GM12878 (cell line): ENCODE data around the gene ZCCHC17. TPM values are rescaled to one million over a fixed set of nuclear protein-coding genes. Genes with fewer than 3 reads are reported as not detected.

Experiments
- ATAC-seq: fragments of 200-7000 bp; cut with Tn5 transposase; 3 replicates; pipeline ENCODE4 v1.9.1; 2020; ENCODE audit warnings: mild to moderate bottlenecking, moderate library complexity
- BruUV-seq: library from RNA; stranded (reverse); fragments of 400-500 nt; replicated peaks from 2 replicates; lab custom pipeline; 2021; lab: Mats Ljungman, UMichigan
- CTCF ChIA-PET: fragments of 300-600 bp; sonication (Branson Sonifier 250); formaldehyde crosslinking; extraction: SDS; loops from one replicate; lab custom pipeline; 2021; ENCODE audit warnings: inconsistent platforms; lab: Yijun Ruan, JAX
- POLR2A ChIA-PET: fragments of 350-600 bp; formaldehyde crosslinking; extraction: SDS; loops from one replicate; lab custom pipeline; 2021; ENCODE audit warnings: inconsistent platforms; lab: Charles Lee
- RAD21 ChIA-PET: fragments of 300-600 bp; sonication (Branson Sonifier 250); formaldehyde crosslinking; loops from one replicate; lab custom pipeline; 2023; ENCODE audit warnings: antibody characterized with exemption; ENCODE audit not compliant: unreplicated experiment; lab: Charles Lee
- SMC1A ChIA-PET: fragments of 300-600 bp; sonication (Branson Sonifier 250); formaldehyde crosslinking; loops from one replicate; lab custom pipeline; 2023; ENCODE audit not compliant: unreplicated experiment, uncharacterized antibody; lab: Charles Lee
- DNase-seq: peaks from one replicate; pipeline ENCODE4 v3.0.0-alpha.2; 2011; ENCODE audit warnings: low read depth, low spot score
- FAIRE-seq: peaks from 3 replicates; lab custom pipeline; 2011; peaks lifted over from hg19 to GRCh38; lab: Jason Lieb, UNC
- H2AFZ ChIP-seq: 2 replicates; pipeline ENCODE4 v1.6.0; 2011; ENCODE audit warnings: low read depth, low read length, control low read depth; ENCODE audit not compliant: control insufficient read depth
- H3K27ac ChIP-seq: 2 replicates; pipeline ENCODE4 v1.5.1; 2011; ENCODE audit warnings: control low read depth; ENCODE audit not compliant: control insufficient read depth, insufficient read depth
- H3K27me3 ChIP-seq, 2 experiments: replicated peaks in 1 of 2; 2 replicates each; pipeline versions ENCODE4 v1.6.0 to v1.6.1; 2011; ENCODE audit warnings: low read length in 1 of 2; ENCODE audit not compliant: control insufficient read depth in 2 of 2, insufficient read depth in 2 of 2
- H3K36me3 ChIP-seq, 2 experiments: 2 replicates each; pipeline ENCODE4 v1.5.1; 2011; ENCODE audit warnings: low read length in 1 of 2; ENCODE audit not compliant: control insufficient read depth in 2 of 2, insufficient read depth in 2 of 2
- H3K4me1 ChIP-seq: 2 replicates; pipeline ENCODE4 v1.6.1; 2011; ENCODE audit warnings: mild to moderate bottlenecking, low read length, moderate library complexity, mixed read lengths; ENCODE audit not compliant: control insufficient read depth, insufficient read depth
- H3K4me2 ChIP-seq: 2 replicates; pipeline ENCODE4 v1.6.0; 2011; ENCODE audit warnings: control low read depth; ENCODE audit not compliant: control insufficient read depth, insufficient read depth
- H3K4me3 ChIP-seq: fragments of 200-600 bp; sonication (generic); 2 replicates; pipeline ENCODE4 v1.5.1; 2016
- H3K79me2 ChIP-seq: 2 replicates; pipeline ENCODE4 v1.6.0; 2011; ENCODE audit warnings: low read length; ENCODE audit not compliant: control insufficient read depth, insufficient read depth
- H3K9ac ChIP-seq: 2 replicates; pipeline ENCODE4 v1.8.0; 2011; ENCODE audit warnings: low read length, control low read depth, mixed read lengths; ENCODE audit not compliant: control insufficient read depth, insufficient read depth
- H3K9me3 ChIP-seq: replicated peaks from 3 replicates; pipeline ENCODE4 v1.5.1; 2011; ENCODE audit warnings: mild to moderate bottlenecking, low read length; ENCODE audit not compliant: control insufficient read depth, insufficient read depth
- H4K20me1 ChIP-seq: 2 replicates; pipeline ENCODE4 v1.6.0; 2011; ENCODE audit not compliant: control insufficient read depth, insufficient read depth
- BCL3 ChIP-seq: IDR thresholded peaks from 2 replicates; pipeline ENCODE4 v1.6.1; 2011; ENCODE audit warnings: borderline replicate concordance, low read depth, mild to moderate bottlenecking, moderate library complexity, low read length; ENCODE audit not compliant: insufficient read depth, poor library complexity, severe bottlenecking
- BRCA1 ChIP-seq: IDR thresholded peaks from 2 replicates; pipeline ENCODE4 v1.6.1; 2011; ENCODE audit warnings: low read depth, low read length, improper control_type of control experiment
- CUX1 ChIP-seq: IDR thresholded peaks from 2 replicates; pipeline ENCODE4 v1.6.1; 2012; ENCODE audit warnings: improper control_type of control experiment, low read depth, low read length; ENCODE audit not compliant: insufficient replicate concordance
- E2F4 ChIP-seq: IDR thresholded peaks from 2 replicates; pipeline ENCODE4 v1.6.1; 2012; ENCODE audit warnings: low read depth, low read length, improper control_type of control experiment
- FOS ChIP-seq: IDR thresholded peaks from 3 replicates; pipeline ENCODE4 v1.6.1; 2011; ENCODE audit warnings: borderline replicate concordance; ENCODE audit not compliant: insufficient read length; ENCODE audit errors: extremely low read depth
- GATAD2B ChIP-seq: fragments of 450-650 bp; conservative IDR thresholded peaks from 2 replicates; pipeline ENCODE4 v1.6.1; 2017; ENCODE audit warnings: low read depth, mild to moderate bottlenecking, moderate library complexity
- NKRF ChIP-seq: fragments of 450-650 bp; conservative IDR thresholded peaks from 2 replicates; pipeline ENCODE4 v1.6.1; 2017; ENCODE audit warnings: mild to moderate bottlenecking, moderate library complexity
- PAX5 ChIP-seq: IDR thresholded peaks from 2 replicates; pipeline ENCODE4 v1.6.1; 2011; ENCODE audit warnings: low read depth, low read length, borderline replicate concordance
- RBBP5 ChIP-seq: fragments of 200-600 bp; sonication (generic); conservative IDR thresholded peaks from 2 replicates; pipeline ENCODE4 v1.6.1; 2016
- RFX5 ChIP-seq: IDR thresholded peaks from 2 replicates; pipeline ENCODE4 v1.6.1; 2011; ENCODE audit warnings: low read depth, low read length, improper control_type of control experiment
- TCF3 ChIP-seq: IDR thresholded peaks from 2 replicates; pipeline ENCODE4 v1.6.1; 2012; ENCODE audit warnings: low read depth, mild to moderate bottlenecking, low read length, borderline replicate concordance; ENCODE audit not compliant: insufficient read depth
- WGBS: methylation state at CpG from one replicate; pipeline ENCODE4 v1.1.6; 2016; ENCODE audit warnings: low lambda C conversion rate; ENCODE audit not compliant: insufficient replicate concordance, insufficient coverage; ENCODE audit errors: missing lambda C conversion rate; 5-methylcytosine and 5-hydroxymethylcytosine counted together
- in situ Hi-C: fragments of 300-500 bp; cut with MboI; formaldehyde crosslinking; loops from 9 replicates; pipeline ENCODE4 v1.14.3; 2018; ENCODE audit warnings: mixed read lengths
- intact Hi-C: fragments of 100-400 bp; cut with micrococcal nuclease; formaldehyde crosslinking; loops from one replicate; pipeline ENCODE4 v1.14.2; 2022; ENCODE audit not compliant: unreplicated experiment
- polyA plus RNA-seq, 11 experiments: library from polyadenylated mRNA; depleted of rRNA in 4 of 11; unstranded in 6 of 11; stranded (reverse) in 5 of 11; fragments of >200 nt; fragmentation: Nextera tagmentation in 4 of 11; fragmentation: Illumina TruSeq in 1 of 11; extraction: Ambion mirVana in 4 of 11; extraction: Trizol in 1 of 11; gene quantifications; 1 replicate in 1 of 11; 2 replicates in 10 of 11; pipeline versions ENCODE4 v1.2.1 to v1.2.3, GENCODE V29; 2011 to 2016; ENCODE audit warnings: inconsistent platforms in 2 of 11, missing spikeins in 2 of 11, low read depth in 1 of 11
- total RNA-seq, 4 experiments: library from RNA; depleted of rRNA in 3 of 4; stranded (reverse); fragments of >200 nt in 3 of 4; fragmentation: Illumina TruSeq in 1 of 4; extraction: Trizol in 1 of 4; gene quantifications; 2 replicates each; pipeline versions ENCODE4 v1.2.1 to v1.2.3, GENCODE V29; 2013 to 2021

ZCCHC17 gene
- total and polyA plus RNA-seq, 10 of the 15 experiments (the other 5 are each of a cell fraction or from before 2014, with no cell fraction given), result 22.3 to 86.3 (median 47.0) TPM

GRCh38 chr1:31376375-31377134, 79.7 kb downstream of the ZCCHC17 start (continued):
- TF ChIP-seq BCL3, result no peak
- TF ChIP-seq RFX5, result no peak
- no peak for TF ChIP-seq TCF3
- TF ChIP-seq NKRF, result no peak

GRCh38 chr1:31377364-31377863, 80.6 kb downstream of the ZCCHC17 start:
- in situ Hi-C loops, result no loop called here
- RAD21 ChIA-PET, result no interaction called here
- TF ChIP-seq CUX1, result no peak
- no peak for TF ChIP-seq RBBP5
- TF ChIP-seq E2F4, result no peak
- no peak for TF ChIP-seq FOS
- no peak for TF ChIP-seq BRCA1
- TF ChIP-seq GATAD2B, result no peak
- no peak for TF ChIP-seq PAX5

More at GRCh38 chr1:31377364-31377863, 80.6 kb downstream of the ZCCHC17 start:
- no TSS peak for BruUV-seq
- CTCF ChIA-PET, result interaction anchor here (0.7 to 2.7 kb wide), 2 partner anchors 17 to 172 kb away, joined by 3 to 10 read pairs; no protein-coding TSS in a partner anchor
- no peaks in the 10 kb centered on the region for H3K79me2 ChIP-seq
- SMC1A ChIA-PET, result interaction anchor here (1.9 kb wide), 1 partner anchor 17 kb away, joined by 6 read pairs; no protein-coding TSS in a partner anchor
- H3K4me2 ChIP-seq, result no peak overlapping the region
- no peaks in the 10 kb centered on the region for H3K27me3 ChIP-seq
- H2AFZ ChIP-seq, result no peak overlapping the region
- H3K27ac ChIP-seq, result no peak overlapping the region
- 21% methylated on average over 3 of the region's 3 CpGs for WGBS
- FAIRE-seq (no peak), DNase-seq (no peak), ATAC-seq (no peak)
- POLR2A ChIA-PET, result no interaction called here
- no peaks in the 10 kb centered on the region for H3K9me3 ChIP-seq
- H4K20me1 ChIP-seq, result no peaks in the 10 kb centered on the region
- intact Hi-C loops, result no loop called here
- H3K4me1 ChIP-seq, result no peaks in the 10 kb centered on the region
- no peak overlapping the region for H3K9ac ChIP-seq
- no peak overlapping the region for H3K4me3 ChIP-seq
- no peaks in the 10 kb centered on the region for H3K36me3 ChIP-seq
